ENCODE measurements around the gene ME3.
"Not testable (repeated sequence)": the region's sequence is repeated elsewhere in the genome, so short reads cannot be mapped to it uniquely, and the experiment has no call there.

The ME3 gene

GRCh38 chr11:86418106-86418505 is 254.3 kb downstream of the ME3 start:
- Histone ChIP-seq H3K4me3 (IDR thresholded peaks at IDR 0.05; ENCODE audit: insufficient read depth, low read depth, low read length) (no peak overlapping the region), H3K9ac (no peak overlapping the region), H3K27me3 (ENCODE audit: insufficient read depth, low read depth) (no peaks in the 10 kb centered on the region), H3K27ac (no peak overlapping the region), H3K4me1 (ENCODE audit: low read depth, poor library complexity, severe bottlenecking) (no peaks in the 10 kb centered on the region), H3K79me2 (ENCODE audit: insufficient read depth, low read depth) (no peaks in the 10 kb centered on the region), H4K20me1 (ENCODE audit: insufficient read depth) (no peaks in the 10 kb centered on the region), H3K4me2 (no peak overlapping the region), H2AFZ (ENCODE audit: low read depth) (no peak overlapping the region), H3K36me3 (ENCODE audit: insufficient read depth) (no peaks in the 10 kb centered on the region)
- TF ChIP-seq, protein P1, sequence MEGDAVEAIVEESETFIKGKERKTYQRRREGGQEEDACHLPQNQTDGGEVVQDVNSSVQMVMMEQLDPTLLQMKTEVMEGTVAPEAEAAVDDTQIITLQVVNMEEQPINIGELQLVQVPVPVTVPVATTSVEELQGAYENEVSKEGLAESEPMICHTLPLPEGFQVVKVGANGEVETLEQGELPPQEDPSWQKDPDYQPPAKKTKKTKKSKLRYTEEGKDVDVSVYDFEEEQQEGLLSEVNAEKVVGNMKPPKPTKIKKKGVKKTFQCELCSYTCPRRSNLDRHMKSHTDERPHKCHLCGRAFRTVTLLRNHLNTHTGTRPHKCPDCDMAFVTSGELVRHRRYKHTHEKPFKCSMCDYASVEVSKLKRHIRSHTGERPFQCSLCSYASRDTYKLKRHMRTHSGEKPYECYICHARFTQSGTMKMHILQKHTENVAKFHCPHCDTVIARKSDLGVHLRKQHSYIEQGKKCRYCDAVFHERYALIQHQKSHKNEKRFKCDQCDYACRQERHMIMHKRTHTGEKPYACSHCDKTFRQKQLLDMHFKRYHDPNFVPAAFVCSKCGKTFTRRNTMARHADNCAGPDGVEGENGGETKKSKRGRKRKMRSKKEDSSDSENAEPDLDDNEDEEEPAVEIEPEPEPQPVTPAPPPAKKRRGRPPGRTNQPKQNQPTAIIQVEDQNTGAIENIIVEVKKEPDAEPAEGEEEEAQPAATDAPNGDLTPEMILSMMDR (conservative IDR thresholded peaks at IDR 0.05; ENCODE audit: low read depth, low read length) = no peak

DNA sequence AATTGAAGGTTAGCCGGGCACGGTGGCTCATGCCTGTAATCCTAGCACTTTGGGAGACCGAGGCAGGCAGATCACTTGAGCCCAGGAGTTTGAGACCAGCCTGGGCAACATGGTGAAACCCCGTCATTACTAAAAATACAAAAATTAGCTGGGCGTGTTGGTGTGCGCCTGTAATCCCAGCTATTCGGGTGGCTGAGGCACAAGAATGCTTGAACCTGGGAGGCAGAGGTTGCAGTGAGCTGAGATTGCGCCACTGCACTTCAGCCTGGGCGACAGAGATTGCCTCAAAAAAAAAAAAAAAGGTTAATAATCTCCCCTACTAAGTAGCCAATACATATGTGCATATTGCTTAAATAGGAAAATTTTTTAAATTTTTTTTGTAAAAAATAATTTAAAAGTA is 255.5 kb downstream of the ME3 start:
- not testable (repeated sequence) for H3K4me1 ChIP-seq (ENCODE audit: low read depth, poor library complexity, severe bottlenecking); H3K27ac ChIP-seq; H3K27me3 ChIP-seq (ENCODE audit: insufficient read depth, low read depth); H3K79me2 ChIP-seq (ENCODE audit: insufficient read depth, low read depth); H3K4me3 ChIP-seq (IDR thresholded peaks at IDR 0.05; ENCODE audit: insufficient read depth, low read depth, low read length); H4K20me1 ChIP-seq (ENCODE audit: insufficient read depth); H3K4me2 ChIP-seq; H2AFZ ChIP-seq (ENCODE audit: low read depth); H3K9ac ChIP-seq; H3K36me3 ChIP-seq (ENCODE audit: insufficient read depth)

DNA sequence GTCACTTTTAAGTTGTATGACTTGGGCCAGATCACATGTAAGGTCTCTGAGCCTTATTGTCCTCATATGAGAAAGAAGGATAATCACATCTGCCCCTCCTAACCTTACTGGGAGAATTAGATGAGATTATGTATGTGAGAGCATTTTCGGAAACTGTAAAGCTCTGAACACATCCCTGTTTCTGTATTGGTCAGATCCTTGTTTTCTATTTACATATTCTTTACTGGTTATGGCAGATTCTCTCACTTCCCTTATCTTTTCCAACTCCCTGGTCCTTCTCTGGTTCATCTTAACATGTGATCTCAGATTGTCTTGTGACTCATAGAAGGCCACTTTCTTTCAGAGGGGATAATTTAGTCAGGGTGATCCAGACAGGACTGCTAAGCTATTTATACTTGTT is 255.9 kb downstream of the ME3 start:
- TF ChIP-seq, protein P1 (conservative IDR thresholded peaks at IDR 0.05; ENCODE audit: low read depth, low read length) = no peak
- Histone ChIP-seq H3K79me2 (ENCODE audit: insufficient read depth, low read depth) (no peaks in the 10 kb centered on the region), H3K4me1 (ENCODE audit: low read depth, poor library complexity, severe bottlenecking) (no peaks in the 10 kb centered on the region), H3K4me2 (no peak overlapping the region), H3K27ac (no peak overlapping the region), H4K20me1 (ENCODE audit: insufficient read depth) (no peaks in the 10 kb centered on the region), H3K9ac (no peak overlapping the region), H3K27me3 (ENCODE audit: insufficient read depth, low read depth) (no peaks in the 10 kb centered on the region), H3K36me3 (ENCODE audit: insufficient read depth) (no peaks in the 10 kb centered on the region), H2AFZ (ENCODE audit: low read depth) (no peak overlapping the region), H3K4me3 (IDR thresholded peaks at IDR 0.05; ENCODE audit: insufficient read depth, low read depth, low read length) (no peak overlapping the region)

DNA sequence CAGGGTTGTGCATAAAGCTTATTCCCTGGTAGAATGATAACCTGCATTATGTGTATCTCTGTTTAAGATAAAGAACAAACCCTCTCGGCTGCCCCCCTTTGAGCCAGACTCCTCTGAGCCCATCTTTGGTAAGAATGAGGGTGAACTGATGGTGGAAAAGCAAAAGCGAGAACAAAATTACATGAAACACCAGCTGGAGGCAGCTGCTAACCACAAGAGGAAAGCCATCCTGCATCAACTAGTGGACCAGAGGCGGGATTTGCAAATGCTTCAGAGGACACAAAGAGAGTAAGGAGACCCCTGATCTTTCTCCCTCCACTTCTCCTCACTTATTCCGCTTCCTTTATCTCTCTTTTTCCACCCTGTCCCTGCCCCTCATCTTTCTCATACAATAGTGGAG is 257.4 kb downstream of the ME3 start:
- Histone ChIP-seq H3K9ac (no peak overlapping the region), H3K27ac (no peak overlapping the region), H2AFZ (ENCODE audit: low read depth) (no peak overlapping the region), H3K79me2 (ENCODE audit: insufficient read depth, low read depth) (no peaks in the 10 kb centered on the region), H3K4me1 (ENCODE audit: low read depth, poor library complexity, severe bottlenecking) (no peaks in the 10 kb centered on the region), H3K36me3 (ENCODE audit: insufficient read depth) (no peaks in the 10 kb centered on the region), H3K4me2 (no peak overlapping the region), H3K4me3 (IDR thresholded peaks at IDR 0.05; ENCODE audit: insufficient read depth, low read depth, low read length) (no peak overlapping the region), H3K27me3 (ENCODE audit: insufficient read depth, low read depth) (no peaks in the 10 kb centered on the region), H4K20me1 (ENCODE audit: insufficient read depth) (no peaks in the 10 kb centered on the region)
- TF ChIP-seq, protein P1 (conservative IDR thresholded peaks at IDR 0.05; ENCODE audit: low read depth, low read length) = no peak

DNA sequence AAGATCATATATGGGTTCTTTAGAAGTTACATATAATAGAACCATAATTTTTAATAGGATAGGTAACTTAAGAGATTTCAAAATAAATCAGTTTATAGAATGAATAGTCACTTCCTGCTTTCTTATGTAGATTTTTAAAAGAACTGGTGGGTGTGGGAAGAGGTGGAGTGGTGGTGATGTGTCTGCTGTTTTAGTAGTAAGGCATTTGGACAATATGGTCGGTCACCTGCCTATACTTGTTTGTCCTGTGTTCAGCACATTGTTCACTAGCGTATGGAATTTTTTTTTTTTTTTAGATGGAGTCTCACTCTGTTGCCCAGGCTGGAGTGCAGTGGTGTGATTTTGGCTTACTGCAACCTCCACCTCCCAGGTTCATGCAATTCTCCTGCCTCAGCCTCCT is 258.4 kb downstream of the ME3 start:
- no peaks in the 10 kb centered on the region for H4K20me1 ChIP-seq (ENCODE audit: insufficient read depth)
- TF ChIP-seq, protein P1 (conservative IDR thresholded peaks at IDR 0.05; ENCODE audit: low read depth, low read length) = no peak
- no peaks in the 10 kb centered on the region for H3K36me3 ChIP-seq (ENCODE audit: insufficient read depth)
- H3K27ac ChIP-seq = no peak overlapping the region
- no peaks in the 10 kb centered on the region for H3K4me1 ChIP-seq (ENCODE audit: low read depth, poor library complexity, severe bottlenecking)
- H2AFZ ChIP-seq (ENCODE audit: low read depth) = no peak overlapping the region
- no peak overlapping the region for H3K9ac ChIP-seq
- no peaks in the 10 kb centered on the region for H3K27me3 ChIP-seq (ENCODE audit: insufficient read depth, low read depth)
- H3K4me3 ChIP-seq (IDR thresholded peaks at IDR 0.05; ENCODE audit: insufficient read depth, low read depth, low read length) = no peak overlapping the region
- no peaks in the 10 kb centered on the region for H3K79me2 ChIP-seq (ENCODE audit: insufficient read depth, low read depth)
- no peak overlapping the region for H3K4me2 ChIP-seq
